Measurements from ENCODE around the gene CERS5. TPM values are rescaled to one million over a fixed set of nuclear protein-coding genes. Genes with fewer than 3 reads are reported as not detected.
A peak's percentile ranks its signal among the peaks of the same experiment; 100 is the strongest.

The CERS5 gene
- total RNA-seq, 1 experiment from 2014 or later = 62.6 TPM

DNA sequence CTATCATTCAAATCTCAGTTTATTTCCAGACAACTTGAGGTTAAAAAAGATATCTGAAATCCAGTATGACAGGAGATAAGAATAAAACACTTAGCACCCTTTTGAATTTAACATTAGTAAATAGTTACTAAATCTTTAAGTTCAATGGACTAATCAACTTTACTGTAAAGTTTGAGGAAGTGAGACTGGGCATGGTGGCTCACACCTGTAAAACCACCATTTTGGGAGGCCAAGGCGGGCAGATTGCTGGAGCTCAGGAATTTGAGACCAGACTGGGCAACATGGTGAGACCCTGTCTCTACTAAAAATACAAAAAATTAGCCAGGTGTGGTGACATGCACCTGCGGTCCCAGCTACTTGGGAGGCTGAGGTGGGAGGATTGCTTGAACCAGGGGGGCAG lies 40.3 kb upstream of the CERS5 start:
- H3K27me3 ChIP-seq (replicated peaks; ENCODE audit: control insufficient read depth, insufficient read depth, low read length) = no peaks in the 10 kb centered on the region
- Mint-ChIP-seq H3K4me3 (ENCODE audit: unreplicated experiment) (no peak overlapping the region), H3K27ac (ENCODE audit: unreplicated experiment) (no peak overlapping the region), H3K36me3 (ENCODE audit: insufficient read depth, unreplicated experiment) (peaks cover 33% of the 10 kb centered on the region), H3K4me1 (ENCODE audit: low read depth, unreplicated experiment) (peaks cover 10% of the 10 kb centered on the region), H3K27me3 (ENCODE audit: insufficient read depth, unreplicated experiment) (no peaks in the 10 kb centered on the region), H3K9me3 (ENCODE audit: unreplicated experiment) (no peaks in the 10 kb centered on the region)
- CTCF ChIA-PET = no interaction called here
- no peak for DNase-seq
- intact Hi-C loops (cut with micrococcal nuclease; ENCODE audit: unreplicated experiment) = no loop called here
- BruUV-seq (replicated peaks) = no TSS peak
- POLR2A ChIA-PET = interaction anchor here (0.7 kb wide), 1 partner anchor 73 kb away, joined by 5 read pairs; no protein-coding TSS in a partner anchor
- H3K4me1 ChIP-seq = peaks cover 27% of the 10 kb centered on the region
- TF ChIP-seq, protein P1, sequence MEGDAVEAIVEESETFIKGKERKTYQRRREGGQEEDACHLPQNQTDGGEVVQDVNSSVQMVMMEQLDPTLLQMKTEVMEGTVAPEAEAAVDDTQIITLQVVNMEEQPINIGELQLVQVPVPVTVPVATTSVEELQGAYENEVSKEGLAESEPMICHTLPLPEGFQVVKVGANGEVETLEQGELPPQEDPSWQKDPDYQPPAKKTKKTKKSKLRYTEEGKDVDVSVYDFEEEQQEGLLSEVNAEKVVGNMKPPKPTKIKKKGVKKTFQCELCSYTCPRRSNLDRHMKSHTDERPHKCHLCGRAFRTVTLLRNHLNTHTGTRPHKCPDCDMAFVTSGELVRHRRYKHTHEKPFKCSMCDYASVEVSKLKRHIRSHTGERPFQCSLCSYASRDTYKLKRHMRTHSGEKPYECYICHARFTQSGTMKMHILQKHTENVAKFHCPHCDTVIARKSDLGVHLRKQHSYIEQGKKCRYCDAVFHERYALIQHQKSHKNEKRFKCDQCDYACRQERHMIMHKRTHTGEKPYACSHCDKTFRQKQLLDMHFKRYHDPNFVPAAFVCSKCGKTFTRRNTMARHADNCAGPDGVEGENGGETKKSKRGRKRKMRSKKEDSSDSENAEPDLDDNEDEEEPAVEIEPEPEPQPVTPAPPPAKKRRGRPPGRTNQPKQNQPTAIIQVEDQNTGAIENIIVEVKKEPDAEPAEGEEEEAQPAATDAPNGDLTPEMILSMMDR (IDR thresholded peaks at IDR 0.05; ENCODE audit: insufficient read depth in 1 of 2, low read depth in 1 of 2, low read length in 1 of 2, severe bottlenecking in 1 of 2, unreplicated experiment in 1 of 2) = no peak
- no peak overlapping the region for H3K4me3 ChIP-seq (ENCODE audit: low read depth, low read length)
- H3K36me3 ChIP-seq (ENCODE audit: control insufficient read depth, insufficient read depth, low read length) = peaks cover 3% of the 10 kb centered on the region; the same call in 1 of the 2 replicates
- H3K9me3 ChIP-seq = no peaks in the 10 kb centered on the region

DNA sequence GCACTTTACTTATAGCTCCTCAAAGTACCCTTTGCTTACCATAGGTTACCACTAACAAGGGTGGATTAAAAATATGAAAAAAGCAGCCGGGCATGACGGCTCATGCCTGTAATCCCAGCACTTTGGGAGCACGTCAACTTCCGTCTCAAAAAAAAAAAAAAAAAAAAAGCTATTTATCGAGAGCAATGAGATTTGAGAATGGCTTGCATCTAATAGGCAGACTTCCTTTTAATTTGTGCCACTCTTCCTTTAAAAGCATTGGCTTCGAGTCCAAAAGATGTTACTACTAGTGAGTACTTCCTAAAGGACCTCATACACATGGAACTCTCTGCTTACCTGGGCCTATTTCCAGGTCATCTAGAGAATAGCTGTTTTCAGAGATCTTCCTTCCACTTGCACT lies 38.5 kb upstream of the CERS5 start:
- BruUV-seq (replicated peaks) = no TSS peak
- intact Hi-C loops (cut with micrococcal nuclease; ENCODE audit: unreplicated experiment) = no loop called here
- H3K4me1 ChIP-seq = peaks cover 35% of the 10 kb centered on the region

DNA sequence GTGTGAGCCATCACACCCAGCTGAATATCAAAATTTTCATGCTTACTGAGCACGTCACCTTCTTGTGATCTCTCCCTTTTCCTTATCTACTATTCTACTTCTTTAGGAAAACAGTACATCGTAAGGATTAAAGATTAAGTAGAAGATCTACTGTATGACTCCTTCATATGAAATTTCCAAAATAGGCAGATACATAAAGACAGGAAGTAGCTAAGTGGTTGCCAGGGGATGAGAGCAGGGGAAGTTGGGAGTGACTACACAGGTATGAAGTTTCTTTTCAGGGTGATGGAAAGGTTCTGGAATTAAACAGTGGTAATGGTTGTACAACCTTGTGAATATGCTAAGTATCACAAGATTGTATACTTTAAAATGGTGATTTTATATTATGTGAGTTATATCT lies 36.5 kb upstream of the CERS5 start:
- no peak overlapping the region for H3K4me3 ChIP-seq (ENCODE audit: low read depth, low read length)
- intact Hi-C loops (cut with micrococcal nuclease; ENCODE audit: unreplicated experiment) = loop anchor here (2.0 to 5.0 kb wide), 2 partner anchors 51 to 199 kb away; partner anchors contain the start of gene LARP4
- H3K4me3 Mint-ChIP-seq (ENCODE audit: unreplicated experiment) = no peak overlapping the region
- peaks cover 32% of the 10 kb centered on the region for H3K4me1 Mint-ChIP-seq (ENCODE audit: low read depth, unreplicated experiment)
- peak overlapping the region; percentile 95 for H3K27ac Mint-ChIP-seq (ENCODE audit: unreplicated experiment)
- H3K4me1 ChIP-seq = peaks cover 40% of the 10 kb centered on the region
- no peak for DNase-seq
- POLR2A ChIA-PET = no interaction called here
- BruUV-seq (replicated peaks) = no TSS peak
- peaks cover 9% of the 10 kb centered on the region for H3K36me3 ChIP-seq (ENCODE audit: control insufficient read depth, insufficient read depth, low read length)
- H3K9me3 Mint-ChIP-seq (ENCODE audit: unreplicated experiment) = no peaks in the 10 kb centered on the region
- CTCF ChIA-PET = no interaction called here
- H3K9me3 ChIP-seq = no peaks in the 10 kb centered on the region
- TF ChIP-seq, protein P1 (IDR thresholded peaks at IDR 0.05; ENCODE audit: insufficient read depth in 1 of 2, low read depth in 1 of 2, low read length in 1 of 2, severe bottlenecking in 1 of 2, unreplicated experiment in 1 of 2) = no peak
- H3K27me3 Mint-ChIP-seq (ENCODE audit: insufficient read depth, unreplicated experiment) = no peaks in the 10 kb centered on the region
- no peaks in the 10 kb centered on the region for H3K27me3 ChIP-seq (replicated peaks; ENCODE audit: control insufficient read depth, insufficient read depth, low read length)
- peaks cover 56% of the 10 kb centered on the region for H3K36me3 Mint-ChIP-seq (ENCODE audit: insufficient read depth, unreplicated experiment)

More for the DNA sequence above, 38.5 kb upstream of the CERS5 start:
- Histone ChIP-seq H3K4me3 (ENCODE audit: low read depth, low read length) (no peak overlapping the region), H3K9me3 (no peaks in the 10 kb centered on the region), H3K27me3 (replicated peaks; ENCODE audit: control insufficient read depth, insufficient read depth, low read length) (no peaks in the 10 kb centered on the region), H3K36me3 (ENCODE audit: control insufficient read depth, insufficient read depth, low read length) (peaks cover 5% of the 10 kb centered on the region)
- no peak overlapping the region for H3K4me3 Mint-ChIP-seq (ENCODE audit: unreplicated experiment)
- DNase-seq = no peak
- no peak overlapping the region for H3K27ac Mint-ChIP-seq (ENCODE audit: unreplicated experiment)
- ChIA-PET POLR2A (no interaction called here), CTCF (interaction anchor here (0.6 kb wide), 1 partner anchor 150 kb away, joined by 3 read pairs; no protein-coding TSS in a partner anchor)
- no peaks in the 10 kb centered on the region for H3K27me3 Mint-ChIP-seq (ENCODE audit: insufficient read depth, unreplicated experiment)
- TF ChIP-seq, protein P1 (IDR thresholded peaks at IDR 0.05; ENCODE audit: insufficient read depth in 1 of 2, low read depth in 1 of 2, low read length in 1 of 2, severe bottlenecking in 1 of 2, unreplicated experiment in 1 of 2) = no peak
- H3K4me1 Mint-ChIP-seq (ENCODE audit: low read depth, unreplicated experiment) = peaks cover 23% of the 10 kb centered on the region
- H3K9me3 Mint-ChIP-seq (ENCODE audit: unreplicated experiment) = no peaks in the 10 kb centered on the region
- H3K36me3 Mint-ChIP-seq (ENCODE audit: insufficient read depth, unreplicated experiment) = peaks cover 41% of the 10 kb centered on the region

Measured in Caco-2 (cell line).